ENCODE data around the gene PAIP2. TPM values are rescaled to one million over a fixed set of nuclear protein-coding genes. Genes with fewer than 3 reads are reported as not detected.

PAIP2 gene, protein sequence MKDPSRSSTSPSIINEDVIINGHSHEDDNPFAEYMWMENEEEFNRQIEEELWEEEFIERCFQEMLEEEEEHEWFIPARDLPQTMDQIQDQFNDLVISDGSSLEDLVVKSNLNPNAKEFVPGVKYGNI
- polyA plus RNA-seq (ENCODE audit: low read depth in 6 of 6), result 100 to 1,000 TPM; 348 to 544 (median 403) TPM

DNA sequence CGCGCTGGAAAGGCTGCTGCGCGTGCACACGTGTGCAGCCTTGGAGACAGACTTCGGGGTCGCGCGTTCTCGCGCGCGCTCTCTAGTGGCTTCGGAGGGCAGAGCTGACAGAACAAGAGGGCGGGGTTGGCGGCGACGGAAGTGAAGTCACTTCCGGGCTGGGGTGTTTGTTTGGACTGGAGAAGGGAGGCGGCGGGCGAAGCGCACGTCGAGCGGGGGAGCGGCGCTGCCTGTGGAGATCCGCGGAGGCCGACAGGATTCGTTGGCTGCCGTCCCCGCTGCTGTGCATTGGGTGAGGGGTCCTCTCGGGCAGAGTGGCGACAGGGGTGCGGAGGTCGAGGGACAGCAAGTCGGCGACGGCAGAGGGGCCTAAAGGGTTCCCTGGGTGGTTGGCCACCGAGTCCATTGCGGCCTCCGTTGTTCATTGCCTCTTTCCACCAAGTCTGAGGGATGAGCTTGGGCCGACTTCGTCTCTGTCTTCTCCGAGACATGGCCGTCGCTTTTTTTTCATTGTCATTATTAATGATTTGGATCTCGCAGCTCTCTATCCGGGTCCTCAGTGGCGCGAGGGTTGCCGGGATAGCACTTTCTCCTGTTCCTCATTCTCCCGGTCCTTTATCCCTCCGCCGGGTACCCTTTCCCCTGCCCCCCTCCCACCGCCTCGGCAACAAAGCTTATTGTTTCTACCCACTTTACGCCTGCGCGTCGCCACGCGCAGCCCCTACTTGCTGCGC, at the start of gene PAIP2:
Gene PAIP2, plus strand, starts transcription at position 166 of the 734 bp plus-strand sequence. CDS start 21,931 bp downstream, outside the sequence.
- H3K36me3 Mint-ChIP-seq, result peaks cover 7% of the 10 kb centered on the region in 2 donors
- peaks cover 37 to 56% (median 53%) of the 10 kb centered on the region in 3 donors for H3K4me1 Mint-ChIP-seq
- ATAC-seq (ENCODE audit: low read depth in 2 of 2), result peak; percentile 86 to 87
- H3K27me3 Mint-ChIP-seq, result no peaks in the 10 kb centered on the region
- peak within 1 kb of the TSS; percentile 94 to 99 (median 98) for H3K4me3 Mint-ChIP-seq
- H3K27ac Mint-ChIP-seq, result peak within 1 kb of the TSS; percentile 98 to 99 (median 99)
- H3K9me3 Mint-ChIP-seq, result no peaks in the 10 kb centered on the region
- DNase-seq, result peak; percentile 97

GRCh38 chr5:139293202-139293506, 48.5 kb upstream of the PAIP2 start:
- DNase-seq (no peak), ATAC-seq (ENCODE audit: low read depth in 2 of 2) (peak; percentile 1 to 2)
- H3K27me3 Mint-ChIP-seq, result no peaks in the 10 kb centered on the region
- peak overlapping the region; percentile 98 to 99 (median 99) for H3K27ac Mint-ChIP-seq
- peaks cover 33 to 41% (median 37%) of the 10 kb centered on the region in 3 donors for H3K4me1 Mint-ChIP-seq
- peak overlapping the region; percentile 96 to 100 (median 98) for H3K4me3 Mint-ChIP-seq
- no peaks in the 10 kb centered on the region for H3K36me3 Mint-ChIP-seq
- H3K9me3 Mint-ChIP-seq, result no peaks in the 10 kb centered on the region

- DNase-seq, result peak; percentile 90
- Mint-ChIP-seq H3K4me3 (peak within 1 kb of the TSS; percentile 96 to 100 (median 98)), H3K4me1 (peaks cover 37 to 47% (median 43%) of the 10 kb centered on the region in 3 donors), H3K36me3 (no peaks in the 10 kb centered on the region), H3K27me3 (no peaks in the 10 kb centered on the region), H3K27ac (peak within 1 kb of the TSS; percentile 98 to 99 (median 99)), H3K9me3 (no peaks in the 10 kb centered on the region)
- ATAC-seq (ENCODE audit: low read depth in 2 of 2), result peak; percentile 82 to 86
Observed at GRCh38 chr5:139293507-139294373, 47.9 kb upstream of the PAIP2 start, which contains the start of gene MATR3. TSS of gene MATR3 (plus strand) at chr5:139293740. CDS start at chr5:139307416, 13,676 bp downstream.

DNA sequence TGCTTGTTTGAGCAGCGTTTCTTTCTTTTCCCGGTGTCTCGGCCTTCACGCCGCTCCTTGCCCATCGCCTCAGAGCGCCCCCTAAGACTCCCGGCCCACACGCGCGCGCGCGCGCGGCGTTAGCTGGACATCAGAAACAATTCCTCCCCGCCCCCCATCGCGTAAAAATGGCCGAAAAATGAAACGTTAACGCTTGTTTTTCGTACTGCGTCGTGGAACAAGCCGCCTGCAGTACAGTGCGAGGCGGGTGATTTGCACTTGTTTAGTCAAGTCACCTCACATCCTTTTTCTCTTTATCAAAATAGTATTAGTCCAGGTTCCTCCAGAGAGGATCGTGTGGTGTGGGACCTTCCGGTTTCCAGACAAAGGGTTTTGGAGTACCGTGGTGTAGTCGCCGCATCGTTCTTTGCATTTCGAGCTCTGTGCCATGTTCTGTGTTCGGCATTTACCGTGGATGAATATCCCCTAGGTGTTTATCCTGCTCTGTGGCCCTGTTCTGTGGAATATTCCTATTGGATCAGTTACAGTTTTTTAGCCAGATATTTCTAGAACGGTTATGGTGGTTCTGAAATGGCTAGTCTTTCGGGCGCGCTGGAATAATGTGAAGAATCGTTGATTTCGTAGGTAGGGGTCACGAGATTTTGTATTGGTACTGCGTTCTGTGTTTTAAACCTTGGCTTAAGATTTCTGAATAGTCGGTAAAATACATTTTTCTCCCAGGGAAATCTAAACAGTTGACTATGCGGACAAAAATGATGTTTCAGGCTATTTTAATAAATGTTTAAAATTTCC, 47.1 kb upstream of the PAIP2 start:
- H3K27ac Mint-ChIP-seq, result peak overlapping the region; percentile 98 to 99 (median 99)
- H3K4me1 Mint-ChIP-seq, result peaks cover 46 to 56% (median 51%) of the 10 kb centered on the region in 3 donors
- peak overlapping the region; percentile 96 to 100 (median 98) for H3K4me3 Mint-ChIP-seq
- H3K36me3 Mint-ChIP-seq, result no peaks in the 10 kb centered on the region
- H3K27me3 Mint-ChIP-seq, result no peaks in the 10 kb centered on the region
- peak; percentile 45 for DNase-seq
- peak; percentile 18 to 19 for ATAC-seq (ENCODE audit: low read depth in 2 of 2)
- no peaks in the 10 kb centered on the region for H3K9me3 Mint-ChIP-seq

DNA sequence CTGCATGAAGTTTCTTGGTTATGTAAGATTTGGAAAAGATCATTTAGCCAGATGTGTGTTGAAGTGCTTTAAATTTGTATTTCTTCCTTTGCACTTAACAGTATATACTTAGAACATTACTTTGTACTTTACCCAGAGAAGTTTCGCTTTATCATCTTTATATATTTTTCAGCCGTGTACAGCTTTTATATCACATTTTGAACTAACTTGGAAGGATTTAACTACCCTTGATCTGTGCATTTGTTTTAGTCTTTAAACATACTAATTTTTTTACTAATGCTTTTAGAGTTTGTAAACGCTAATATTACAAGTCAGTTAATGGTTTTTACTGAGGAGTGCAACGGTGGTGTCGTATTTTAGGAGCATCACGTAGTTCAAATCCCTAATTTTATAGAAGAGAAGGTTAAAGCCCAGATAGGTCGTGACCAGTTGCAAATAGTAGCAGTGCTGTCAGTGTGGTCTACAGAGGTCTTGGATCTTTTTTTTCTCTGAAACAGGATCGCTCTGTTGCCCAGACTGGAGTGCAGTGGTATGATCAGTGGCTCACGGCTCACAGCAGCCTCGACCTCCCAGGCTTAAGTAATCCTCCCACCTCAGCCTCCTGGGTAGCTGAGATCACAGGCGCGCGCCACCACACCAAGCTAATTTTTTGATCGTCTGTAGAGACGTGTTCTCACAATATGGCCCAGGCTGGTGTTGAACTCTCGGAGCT, 46.2 kb upstream of the PAIP2 start:
- H3K4me1 Mint-ChIP-seq, result peaks cover 49 to 65% (median 58%) of the 10 kb centered on the region in 3 donors
- H3K9me3 Mint-ChIP-seq, result no peaks in the 10 kb centered on the region
- peak overlapping the region; percentile 98 to 99 (median 99) for H3K27ac Mint-ChIP-seq
- DNase-seq (no peak), ATAC-seq (ENCODE audit: low read depth in 2 of 2) (no peak)
- no peaks in the 10 kb centered on the region for H3K36me3 Mint-ChIP-seq
- H3K4me3 Mint-ChIP-seq, result peak overlapping the region; percentile 96 to 100 (median 98)
- H3K27me3 Mint-ChIP-seq, result no peaks in the 10 kb centered on the region

DNA sequence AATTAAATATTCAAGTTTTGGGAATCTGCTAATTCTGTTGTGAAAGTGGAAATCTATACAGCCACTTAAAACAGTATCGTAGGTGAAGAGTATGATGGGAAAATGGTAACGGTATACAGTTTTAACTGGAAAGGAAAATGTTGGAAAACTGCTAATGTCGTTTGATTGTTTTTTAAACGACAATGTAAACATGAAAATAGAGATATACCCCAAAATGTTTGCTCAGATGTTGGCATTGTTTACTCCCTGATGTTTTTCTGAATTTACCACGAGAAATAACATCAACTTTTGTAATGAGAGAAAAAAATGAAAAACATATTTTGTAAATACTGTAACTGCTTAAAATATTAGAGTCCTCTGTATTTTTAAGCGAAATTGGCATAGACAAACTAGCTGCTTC, 45.5 kb upstream of the PAIP2 start:
- no peaks in the 10 kb centered on the region for H3K9me3 Mint-ChIP-seq
- no peak for DNase-seq
- H3K36me3 Mint-ChIP-seq, result no peaks in the 10 kb centered on the region
- peak overlapping the region in 6 of 8 donors; percentile 22 to 100 (median 84) for H3K4me3 Mint-ChIP-seq
- H3K27me3 Mint-ChIP-seq, result no peaks in the 10 kb centered on the region
- H3K4me1 Mint-ChIP-seq, result peaks cover 49 to 72% (median 64%) of the 10 kb centered on the region in 3 donors
- peak overlapping the region in 1 of 6 donors; percentile 99 for H3K27ac Mint-ChIP-seq
- no peak for ATAC-seq (ENCODE audit: low read depth in 2 of 2)

DNA sequence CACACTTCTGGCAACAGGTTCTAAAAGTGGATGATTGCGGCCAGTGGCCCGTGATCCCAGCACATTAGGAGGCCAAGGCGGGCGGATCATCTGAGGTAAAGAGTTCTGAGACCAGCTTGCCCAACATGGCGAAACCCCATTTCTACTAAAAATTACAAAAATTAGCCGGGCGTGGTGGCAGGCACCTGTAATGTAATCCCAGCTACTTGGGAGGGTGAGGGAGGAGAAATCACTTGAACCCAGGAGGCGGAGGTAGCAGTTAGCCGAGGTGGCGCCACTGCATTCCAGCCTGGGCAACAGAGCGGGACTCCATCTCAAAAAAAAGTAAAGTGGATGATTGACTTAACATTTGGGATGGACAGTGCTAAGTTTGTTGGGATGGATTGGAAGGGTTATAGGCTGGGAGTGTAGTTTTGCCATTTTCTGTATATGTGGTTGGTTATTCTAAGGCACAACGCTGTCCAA, 44.8 kb upstream of the PAIP2 start:
- peak overlapping the region in 6 of 8 donors; percentile 20 to 100 (median 62) for H3K4me3 Mint-ChIP-seq
- ATAC-seq (ENCODE audit: low read depth in 2 of 2) (no peak), DNase-seq (no peak)
- H3K36me3 Mint-ChIP-seq, result no peaks in the 10 kb centered on the region
- H3K27me3 Mint-ChIP-seq, result no peaks in the 10 kb centered on the region
- H3K27ac Mint-ChIP-seq, result peak overlapping the region in 4 of 6 donors; percentile 22 to 99 (median 42)
- H3K4me1 Mint-ChIP-seq, result peaks cover 55 to 79% (median 71%) of the 10 kb centered on the region in 3 donors
- no peaks in the 10 kb centered on the region for H3K9me3 Mint-ChIP-seq

- no peaks in the 10 kb centered on the region for H3K9me3 Mint-ChIP-seq
- ATAC-seq (ENCODE audit: low read depth in 2 of 2) (no peak), DNase-seq (no peak)
- H3K36me3 Mint-ChIP-seq, result no peaks in the 10 kb centered on the region
- peaks cover 57 to 85% (median 76%) of the 10 kb centered on the region in 3 donors for H3K4me1 Mint-ChIP-seq
- no peaks in the 10 kb centered on the region for H3K27me3 Mint-ChIP-seq
- H3K4me3 Mint-ChIP-seq, result peak overlapping the region in 5 of 8 donors; percentile 5 to 39 (median 19)
- H3K27ac Mint-ChIP-seq, result peak overlapping the region in 3 of 6 donors; percentile 24 to 86 (median 69)
Observed at GRCh38 chr5:139297439-139298133, 44.1 kb upstream of the PAIP2 start.

GRCh38 chr5:139298242-139298641, 43.4 kb upstream of the PAIP2 start:
- Mint-ChIP-seq H3K4me1 (peaks cover 57 to 87% (median 82%) of the 10 kb centered on the region in 3 donors), H3K27me3 (no peaks in the 10 kb centered on the region), H3K4me3 (peak overlapping the region in 5 of 8 donors; percentile 5 to 39 (median 19)), H3K9me3 (no peaks in the 10 kb centered on the region), H3K27ac (peak overlapping the region in 2 of 6 donors; percentile 59 to 69), H3K36me3 (no peaks in the 10 kb centered on the region)
- ATAC-seq (ENCODE audit: low read depth in 2 of 2) (no peak), DNase-seq (no peak)

- DNase-seq (no peak), ATAC-seq (ENCODE audit: low read depth in 2 of 2) (no peak)
- no peaks in the 10 kb centered on the region for H3K27me3 Mint-ChIP-seq
- peak overlapping the region; percentile 1 to 75 (median 32) for H3K4me3 Mint-ChIP-seq
- H3K9me3 Mint-ChIP-seq, result no peaks in the 10 kb centered on the region
- peak overlapping the region in 5 of 6 donors; percentile 11 to 65 (median 43) for H3K27ac Mint-ChIP-seq
- H3K36me3 Mint-ChIP-seq, result no peaks in the 10 kb centered on the region
- peaks cover 61 to 95% (median 93%) of the 10 kb centered on the region in 3 donors for H3K4me1 Mint-ChIP-seq
Observed at GRCh38 chr5:139299486-139299885, 42.2 kb upstream of the PAIP2 start.

DNA sequence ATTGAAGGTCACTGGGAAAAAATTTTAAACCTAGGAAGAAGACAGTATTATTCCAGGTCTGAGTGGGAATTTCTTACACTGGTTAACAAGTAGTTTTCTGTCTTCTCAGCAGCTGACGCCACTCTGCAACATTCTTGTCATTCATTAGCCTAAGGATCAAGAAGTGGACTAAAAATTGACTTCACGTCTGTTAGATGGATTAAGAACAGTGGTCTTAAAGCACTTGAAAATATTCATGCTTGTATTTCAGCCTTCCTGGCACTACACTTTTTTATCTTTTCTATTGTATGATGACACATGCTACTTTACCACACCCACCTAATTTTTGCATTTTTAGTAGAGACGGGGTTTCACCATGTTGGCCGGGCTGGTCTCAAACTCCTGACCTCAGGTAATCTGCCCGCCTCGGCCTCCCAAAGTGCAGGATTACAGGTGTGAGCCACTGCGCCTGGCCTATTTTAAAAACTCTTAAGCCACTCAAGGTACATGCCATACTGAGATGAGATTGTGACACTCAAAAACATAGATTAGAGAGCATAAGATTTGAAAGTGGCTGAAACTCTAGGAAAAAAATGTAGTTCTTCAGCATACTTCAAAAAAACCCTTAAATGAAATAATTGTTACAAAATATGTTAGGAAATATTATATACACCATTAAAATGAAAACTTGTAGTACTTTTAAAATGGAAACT, 39.7 kb upstream of the PAIP2 start:
- DNase-seq, result no peak
- Mint-ChIP-seq H3K4me3 (peak overlapping the region in 7 of 8 donors; percentile 6 to 42 (median 24)), H3K36me3 (no peaks in the 10 kb centered on the region), H3K27me3 (no peaks in the 10 kb centered on the region), H3K27ac (peak overlapping the region in 3 of 6 donors; percentile 29 to 73 (median 42)), H3K9me3 (no peaks in the 10 kb centered on the region), H3K4me1 (peaks cover 60 to 96% (median 90%) of the 10 kb centered on the region in 3 donors)
- no peak for ATAC-seq (ENCODE audit: low read depth in 2 of 2)

Data from naive B cell (primary cell).